AG09309 (cell line): ENCODE measurements around the gene TNNI2.

Experiments
- DNase-seq: peaks from one replicate; pipeline ENCODE4 v3.0.0-alpha.2; 2010; ENCODE audit warnings: low read depth
- H3K4me3 ChIP-seq: 2 replicates; pipeline ENCODE4 v1.5.1; 2011; ENCODE audit warnings: mild to moderate bottlenecking, low read depth, low read length, moderate library complexity; ENCODE audit not compliant: control insufficient read depth
- CTCF ChIP-seq: IDR thresholded peaks from 2 replicates; pipeline ENCODE4 v1.5.1; 2011; ENCODE audit warnings: mild to moderate bottlenecking, low read depth, low read length, inconsistent platforms; ENCODE audit not compliant: insufficient read depth, control insufficient read depth; ENCODE audit errors: missing control alignments

The TNNI2 gene

GRCh38 chr11:1844221-1845094, 5.7 kb downstream of the TNNI2 start:
- no peak for TF ChIP-seq CTCF
- no peak overlapping the region for H3K4me3 ChIP-seq
- DNase-seq, result no peak

GRCh38 chr11:1845095-1845429, 6.3 kb downstream of the TNNI2 start:
- no peak overlapping the region for H3K4me3 ChIP-seq
- no peak for TF ChIP-seq CTCF
- DNase-seq, result no peak

GRCh38 chr11:1845561-1846452, 7.0 kb downstream of the TNNI2 start:
- no peak for TF ChIP-seq CTCF
- no peak for DNase-seq
- no peak overlapping the region for H3K4me3 ChIP-seq

- H3K4me3 ChIP-seq, result no peak overlapping the region
- no peak for DNase-seq
- no peak for TF ChIP-seq CTCF
These were observed 7.7 kb downstream of the TNNI2 start for GRCh38 chr11:1846453-1846932.

GRCh38 chr11:1847006-1847735, 8.4 kb downstream of the TNNI2 start:
- DNase-seq, result no peak

More at GRCh38 chr11:1847006-1847735, 8.4 kb downstream of the TNNI2 start:
- H3K4me3 ChIP-seq, result no peak overlapping the region
- no peak for TF ChIP-seq CTCF
